SK-N-MC (cell line): Measurements from ENCODE around the gene CD200.

ENCODE experiments used
- DNase-seq: peaks from one replicate; pipeline ENCODE4 v3.0.0-alpha.2; 2011; ENCODE audit warnings: low read depth, low spot score
- H3K27ac ChIP-seq: fragments of 200-600 bp; sonication (generic); 2 replicates; pipeline ENCODE4 v1.5.1; 2016; ENCODE audit warnings: mixed run types
- H3K36me3 ChIP-seq: fragments of 200-600 bp; sonication (generic); 2 replicates; pipeline ENCODE4 v1.6.1; 2017; ENCODE audit warnings: antibody characterized with exemption, low read length, mixed read lengths; ENCODE audit not compliant: insufficient read depth
- H3K4me3 ChIP-seq: fragments of 200-600 bp; sonication (generic); 2 replicates; pipeline ENCODE4 v1.5.1; 2016
- H3K9ac ChIP-seq: fragments of 200-600 bp; sonication (generic); 2 replicates; pipeline ENCODE4 v1.8.0; 2017; ENCODE audit warnings: mixed run types, mixed read lengths; ENCODE audit not compliant: insufficient read length
- H3K9me3 ChIP-seq: fragments of 200-600 bp; sonication (generic); 2 replicates; pipeline ENCODE4 v1.6.1; 2017; ENCODE audit warnings: low read depth, mild to moderate bottlenecking, antibody characterized with exemption, low read length, moderate library complexity, mixed read lengths
- EZH2 ChIP-seq: fragments of 200-600 bp; sonication (generic); IDR thresholded peaks from one replicate; pipeline ENCODE4 v1.6.1; 2017; ENCODE audit warnings: antibody characterized with exemption
- FOXP2 ChIP-seq: optimal IDR thresholded peaks from 2 replicates; pipeline ENCODE3; 2011; ENCODE audit warnings: mild to moderate bottlenecking, moderate library complexity; ENCODE audit not compliant: insufficient read depth; ENCODE audit errors: extremely low read length, control extremely low read depth
- POLR2AphosphoS5 ChIP-seq: IDR thresholded peaks from 2 replicates; pipeline ENCODE4 v1.6.1; 2012; ENCODE audit warnings: mild to moderate bottlenecking, low read depth, low read length, borderline replicate concordance

The CD200 gene

DNA sequence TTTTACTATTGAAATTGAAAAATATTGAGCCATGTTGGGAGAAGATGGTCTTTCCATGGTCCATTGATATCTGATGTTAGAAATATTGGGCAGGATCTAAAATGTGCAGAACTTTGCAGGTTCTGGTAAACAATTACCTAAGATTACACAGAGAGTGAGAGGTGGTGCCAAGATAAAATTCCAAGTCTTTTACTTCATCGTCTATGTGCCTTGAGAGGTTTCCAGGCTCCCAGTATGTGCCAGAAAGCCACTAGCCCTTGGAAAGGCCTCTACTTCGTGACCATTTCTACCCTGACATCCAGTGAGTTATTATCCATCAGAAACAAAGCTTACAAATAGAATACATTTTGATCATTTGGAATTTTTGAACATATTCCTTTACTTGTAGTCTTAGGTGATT, 27.6 kb downstream of the CD200 start:
- H3K36me3 ChIP-seq = no peaks in the 10 kb centered on the region
- TF ChIP-seq FOXP2 (no peak), EZH2 (no peak), POLR2AphosphoS5 (no peak)
- no peak overlapping the region for H3K27ac ChIP-seq
- no peak for DNase-seq
- H3K9me3 ChIP-seq = no peaks in the 10 kb centered on the region
- H3K4me3 ChIP-seq = no peak overlapping the region
- H3K9ac ChIP-seq = no peak overlapping the region

- Histone ChIP-seq H3K36me3 (no peaks in the 10 kb centered on the region), H3K9ac (no peak overlapping the region), H3K9me3 (no peaks in the 10 kb centered on the region), H3K4me3 (no peak overlapping the region), H3K27ac (no peak overlapping the region)
- DNase-seq = no peak
- TF ChIP-seq FOXP2 (no peak), EZH2 (no peak)
These were observed 29.3 kb downstream of the CD200 start for GRCh38 chr3:112362221-112362620.

DNA sequence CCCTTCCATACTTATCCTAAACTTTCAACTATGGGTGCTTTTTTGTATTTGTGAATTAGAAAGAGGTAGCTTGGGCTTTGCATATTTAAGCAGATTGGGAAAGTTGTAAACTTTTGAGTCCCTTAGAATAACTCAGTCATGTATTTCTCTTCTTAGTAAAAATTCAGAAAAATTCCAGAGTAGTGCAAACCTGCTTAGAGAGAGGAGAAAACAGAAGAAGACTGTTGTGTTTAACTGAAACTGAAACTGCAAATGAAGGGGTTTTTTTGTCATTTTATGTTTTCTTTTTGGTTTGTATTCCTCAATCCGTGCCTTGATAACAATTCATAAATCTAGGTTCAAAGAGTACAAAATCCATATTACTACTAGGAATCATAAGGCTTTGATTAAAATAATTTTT, 31.3 kb downstream of the CD200 start:
- DNase-seq = no peak
- no peaks in the 10 kb centered on the region for H3K9me3 ChIP-seq
- TF ChIP-seq FOXP2 = no peak
- TF ChIP-seq EZH2 = no peak
- TF ChIP-seq POLR2AphosphoS5 = no peak
- H3K27ac ChIP-seq = no peak overlapping the region
- no peak overlapping the region for H3K4me3 ChIP-seq
- H3K9ac ChIP-seq = no peak overlapping the region
- H3K36me3 ChIP-seq = no peaks in the 10 kb centered on the region

DNA sequence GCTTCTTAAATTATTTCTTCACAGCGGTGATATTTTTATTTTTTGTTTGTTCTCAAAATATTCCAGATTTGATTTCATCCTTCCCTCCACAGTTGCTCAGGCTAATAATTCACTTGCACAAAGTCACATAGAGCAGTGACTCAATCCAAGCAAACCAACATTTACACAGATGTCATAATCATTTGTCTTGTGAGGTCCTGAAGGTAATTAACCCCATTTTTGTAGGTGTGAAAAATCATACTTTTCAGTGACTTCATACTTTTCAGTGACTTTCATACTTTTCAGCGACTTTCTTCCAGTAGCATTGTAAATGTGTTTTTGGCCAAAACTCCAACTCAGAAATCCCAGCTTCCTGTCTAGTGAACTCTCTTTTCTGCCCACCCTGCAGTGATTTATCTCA, 32.1 kb downstream of the CD200 start:
- TF ChIP-seq EZH2 (no peak), POLR2AphosphoS5 (no peak), FOXP2 (no peak)
- H3K27ac ChIP-seq = no peak overlapping the region
- no peak overlapping the region for H3K4me3 ChIP-seq
- no peak for DNase-seq
- H3K9me3 ChIP-seq = no peaks in the 10 kb centered on the region
- H3K36me3 ChIP-seq = no peaks in the 10 kb centered on the region
- no peak overlapping the region for H3K9ac ChIP-seq

- DNase-seq = no peak
- Histone ChIP-seq H3K27ac (no peak overlapping the region), H3K36me3 (no peaks in the 10 kb centered on the region), H3K4me3 (no peak overlapping the region), H3K9ac (no peak overlapping the region), H3K9me3 (no peaks in the 10 kb centered on the region)
- TF ChIP-seq EZH2 (no peak), FOXP2 (no peak), POLR2AphosphoS5 (no peak)
These were observed 32.7 kb downstream of the CD200 start for GRCh38 chr3:112365636-112366035.

DNA sequence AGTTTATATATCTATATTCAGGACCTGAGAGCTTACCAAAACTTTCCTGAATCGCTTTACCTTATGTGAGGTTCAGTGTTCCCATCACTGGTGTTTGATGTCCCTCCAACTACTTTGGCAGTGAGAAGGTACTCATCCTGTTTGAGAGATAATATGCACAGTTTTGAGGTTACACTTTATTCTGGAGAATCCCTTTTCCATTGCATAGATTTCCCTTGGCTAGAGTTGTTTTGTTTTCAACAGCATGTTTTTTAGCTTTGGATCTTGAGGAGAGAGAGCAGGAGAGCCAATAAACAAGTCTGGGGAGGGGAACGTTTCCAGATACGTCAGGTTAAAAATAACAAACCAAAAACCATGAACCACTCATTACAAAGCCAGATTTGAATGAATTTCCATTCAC, 33.6 kb downstream of the CD200 start:
- H3K9ac ChIP-seq = no peak overlapping the region
- DNase-seq = no peak
- no peak for TF ChIP-seq FOXP2
- no peak for TF ChIP-seq EZH2
- no peak for TF ChIP-seq POLR2AphosphoS5
- H3K9me3 ChIP-seq = no peaks in the 10 kb centered on the region
- H3K27ac ChIP-seq = no peak overlapping the region
- no peaks in the 10 kb centered on the region for H3K36me3 ChIP-seq
- no peak overlapping the region for H3K4me3 ChIP-seq

- no peak for DNase-seq
- Histone ChIP-seq H3K27ac (no peak overlapping the region), H3K36me3 (no peaks in the 10 kb centered on the region), H3K9ac (no peak overlapping the region), H3K9me3 (no peaks in the 10 kb centered on the region), H3K4me3 (no peak overlapping the region)
- TF ChIP-seq FOXP2 (no peak), POLR2AphosphoS5 (no peak), EZH2 (no peak)
These were observed 38.6 kb downstream of the CD200 start for GRCh38 chr3:112371569-112371968.

- no peak for DNase-seq
- Histone ChIP-seq H3K36me3 (no peaks in the 10 kb centered on the region), H3K4me3 (no peak overlapping the region), H3K27ac (no peak overlapping the region), H3K9me3 (no peaks in the 10 kb centered on the region), H3K9ac (no peak overlapping the region)
- TF ChIP-seq FOXP2 (no peak), POLR2AphosphoS5 (no peak), EZH2 (no peak)
These were observed 39.4 kb downstream of the CD200 start for GRCh38 chr3:112372396-112372795.

DNA sequence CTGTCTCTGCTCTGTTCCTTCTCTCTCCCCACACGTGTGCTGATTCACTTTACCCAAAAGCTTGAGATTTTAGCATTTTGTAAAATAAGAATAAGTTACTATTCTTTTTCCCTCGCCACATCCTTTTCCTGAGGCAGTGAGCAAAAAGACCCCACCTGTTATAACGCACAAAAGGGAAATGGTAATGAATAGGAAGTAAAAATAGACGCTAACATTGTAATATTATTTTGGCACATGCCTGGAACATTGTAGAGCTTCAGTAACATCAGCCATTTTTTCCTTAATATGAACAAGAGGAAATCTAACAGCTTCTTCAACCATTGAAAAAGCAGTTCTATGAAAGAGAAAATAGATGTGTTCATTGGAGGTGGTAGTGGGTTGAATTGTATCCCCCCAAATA, 40.5 kb downstream of the CD200 start:
- Histone ChIP-seq H3K36me3 (no peaks in the 10 kb centered on the region), H3K27ac (no peak overlapping the region), H3K4me3 (no peak overlapping the region), H3K9ac (no peak overlapping the region), H3K9me3 (no peaks in the 10 kb centered on the region)
- DNase-seq = no peak
- TF ChIP-seq EZH2 (no peak), FOXP2 (no peak), POLR2AphosphoS5 (no peak)

DNA sequence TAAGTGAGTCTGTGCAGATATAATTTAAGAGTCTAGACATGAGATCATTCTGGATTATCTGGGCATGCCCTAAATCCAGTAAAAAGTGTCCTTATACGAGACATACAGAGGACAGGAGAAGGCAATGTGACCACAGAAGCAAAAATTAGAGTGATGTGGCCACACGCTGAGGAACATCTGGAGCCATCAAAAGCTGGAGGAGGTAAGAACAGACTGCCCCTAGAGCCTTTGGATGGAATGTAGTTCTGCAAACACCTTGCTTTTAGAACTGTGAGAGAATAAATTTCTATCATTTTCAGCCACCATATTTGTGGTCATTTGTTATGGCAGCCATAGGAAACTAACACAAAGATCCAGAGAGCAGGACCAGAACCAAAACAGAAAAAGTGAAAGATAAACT, 41.0 kb downstream of the CD200 start:
- DNase-seq = no peak

More for the DNA sequence above, 41.0 kb downstream of the CD200 start:
- H3K4me3 ChIP-seq = no peak overlapping the region
- no peak overlapping the region for H3K9ac ChIP-seq
- H3K36me3 ChIP-seq = no peaks in the 10 kb centered on the region
- H3K27ac ChIP-seq = no peak overlapping the region
- no peaks in the 10 kb centered on the region for H3K9me3 ChIP-seq
- no peak for TF ChIP-seq FOXP2
- no peak for TF ChIP-seq EZH2
- TF ChIP-seq POLR2AphosphoS5 = no peak
